ENCODE results near the gene UBE2H.
"Not testable (repeated sequence)": the region's sequence is repeated elsewhere in the genome, so short reads cannot be mapped to it uniquely, and the experiment has no call there.

Gene UBE2H

GRCh38 chr7:129803546-129804081, 149.1 kb downstream of the UBE2H start:
- TF ChIP-seq CTCF (conservative IDR thresholded peaks at IDR 0.05), result no peak
- no peak overlapping the region for H3K27ac ChIP-seq

- TF ChIP-seq CTCF (conservative IDR thresholded peaks at IDR 0.05), result no peak
- no peak overlapping the region for H3K27ac ChIP-seq
Observed at GRCh38 chr7:129801882-129802281, 150.9 kb downstream of the UBE2H start.

DNA sequence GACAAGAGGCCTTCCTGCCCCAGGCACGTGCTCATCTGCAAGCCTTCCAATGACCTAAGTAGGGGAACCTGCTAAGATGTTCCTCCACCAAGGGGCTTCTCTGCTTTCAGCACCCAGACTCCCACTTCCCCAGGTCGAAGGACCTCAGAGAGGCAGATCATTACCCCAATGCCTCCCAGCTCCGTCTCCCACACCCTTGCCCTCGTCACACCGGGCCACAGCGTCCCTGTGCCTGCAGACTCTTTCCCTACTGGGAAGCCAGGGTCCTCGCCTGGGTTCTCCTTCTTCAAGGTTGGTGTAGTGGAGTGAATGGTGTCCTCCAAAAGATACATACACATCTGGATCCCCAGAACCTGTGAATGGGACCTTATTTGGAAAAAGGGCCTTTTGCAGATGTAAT, 151.9 kb downstream of the UBE2H start:
- no peak overlapping the region for H3K27ac ChIP-seq
- no peak for TF ChIP-seq CTCF (conservative IDR thresholded peaks at IDR 0.05)

DNA sequence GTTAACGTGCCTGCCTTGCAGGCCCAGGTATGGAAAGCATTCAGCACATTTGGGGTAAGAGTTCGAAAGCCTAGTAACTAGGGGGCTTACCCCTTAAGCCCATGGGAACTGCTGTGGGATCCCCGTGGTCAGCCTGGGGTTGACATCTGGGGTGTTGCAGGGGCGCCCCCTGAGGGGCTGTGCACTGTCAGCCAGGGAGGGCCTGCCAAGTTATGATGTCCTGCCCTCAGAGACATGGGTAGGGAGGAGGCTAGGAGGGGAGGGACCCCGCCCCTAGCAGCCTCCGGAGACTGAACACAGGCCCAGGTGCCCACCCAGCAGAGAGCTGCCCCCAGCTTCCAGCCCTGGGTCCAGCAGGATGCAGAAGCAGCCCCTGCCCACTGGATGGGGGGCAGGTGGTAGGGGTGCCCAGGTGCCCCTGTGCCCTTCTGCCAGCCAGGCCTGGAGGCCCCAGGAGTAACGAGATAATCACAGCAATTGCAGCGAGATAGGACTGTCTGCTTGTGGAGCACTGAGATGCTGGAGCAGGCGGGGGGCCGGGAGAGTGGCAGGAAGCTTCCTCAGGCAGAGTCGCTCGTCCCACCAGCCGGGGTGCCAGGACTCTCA, 153.3 kb downstream of the UBE2H start:
- TF ChIP-seq CTCF (conservative IDR thresholded peaks at IDR 0.05), result no peak
- H3K27ac ChIP-seq, result no peak overlapping the region

GRCh38 chr7:129798616-129799349, 154.0 kb downstream of the UBE2H start:
- no peak overlapping the region for H3K27ac ChIP-seq
- TF ChIP-seq CTCF (conservative IDR thresholded peaks at IDR 0.05), result no peak

GRCh38 chr7:129797214-129797789, 155.5 kb downstream of the UBE2H start:
- no peak overlapping the region for H3K27ac ChIP-seq
- no peak for TF ChIP-seq CTCF (conservative IDR thresholded peaks at IDR 0.05)

DNA sequence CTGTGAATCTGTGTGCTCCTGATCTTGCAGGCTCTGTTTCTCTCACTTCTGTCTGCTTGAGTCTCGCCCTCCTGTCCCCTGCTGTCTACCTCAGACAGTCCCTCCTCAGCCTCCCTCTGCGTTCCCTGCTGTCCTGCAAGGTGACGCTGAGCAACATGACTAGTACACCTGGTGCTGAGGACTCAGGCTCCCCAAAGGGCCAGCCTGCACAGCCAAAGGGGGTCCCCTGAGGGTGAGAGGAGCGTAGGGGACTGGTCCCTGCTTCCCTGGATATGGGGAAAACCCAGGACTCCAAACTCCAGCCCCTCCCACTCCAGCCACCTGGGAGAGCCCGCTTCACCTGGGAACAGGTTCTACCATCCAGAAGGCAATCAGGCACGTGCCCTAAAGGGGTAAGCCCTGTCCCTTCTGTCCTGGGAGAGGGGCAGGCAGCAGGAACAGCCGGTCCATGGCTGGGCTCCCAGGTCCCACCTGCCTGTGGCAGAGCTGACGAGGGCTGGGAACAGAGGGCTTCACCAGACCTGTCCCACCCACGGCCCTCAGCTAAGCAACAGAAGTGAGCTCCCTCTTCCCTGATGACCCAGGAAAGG, 156.5 kb downstream of the UBE2H start:
- H3K27ac ChIP-seq, result no peak overlapping the region
- no peak for TF ChIP-seq CTCF (conservative IDR thresholded peaks at IDR 0.05)

GRCh38 chr7:129794461-129794860, 158.3 kb downstream of the UBE2H start:
- H3K27ac ChIP-seq, result not testable (repeated sequence)

Data from VCaP (cell line).